Ishikawa (cell line): ENCODE data around the gene RGPD4.

ENCODE experiments used
- CEBPB ChIP-seq: IDR thresholded peaks from 2 replicates; pipeline ENCODE4 v1.6.1; 2012
- CREB1 ChIP-seq: IDR thresholded peaks from 2 replicates; pipeline ENCODE4 v1.6.1; 2012; ENCODE audit warnings: low read depth
- EGR1 ChIP-seq: IDR thresholded peaks from 2 replicates; pipeline ENCODE4 v1.6.1; 2012
- EP300 ChIP-seq: IDR thresholded peaks from 2 replicates; pipeline ENCODE4 v1.6.1; 2012; ENCODE audit warnings: borderline replicate concordance
- FOXM1 ChIP-seq: IDR thresholded peaks from 2 replicates; pipeline ENCODE4 v1.6.1; 2012; ENCODE audit warnings: low read depth, borderline replicate concordance
- MAX ChIP-seq: IDR thresholded peaks from 2 replicates; pipeline ENCODE4 v1.6.1; 2012
- NFIC ChIP-seq: IDR thresholded peaks from 2 replicates; pipeline ENCODE4 v1.6.1; 2012
- RAD21 ChIP-seq: IDR thresholded peaks from 2 replicates; pipeline ENCODE4 v1.6.1; 2012; ENCODE audit warnings: low read depth
- TAF1 ChIP-seq: IDR thresholded peaks from 2 replicates; pipeline ENCODE4 v1.6.1; 2012; ENCODE audit warnings: low read depth, mild to moderate bottlenecking
- TCF12 ChIP-seq: IDR thresholded peaks from 2 replicates; pipeline ENCODE4 v1.6.1; 2012; ENCODE audit warnings: low read depth
- TEAD4 ChIP-seq: IDR thresholded peaks from 2 replicates; pipeline ENCODE4 v1.6.1; 2012
- USF1 ChIP-seq: IDR thresholded peaks from 2 replicates; pipeline ENCODE4 v1.6.1; 2012
- YY1 ChIP-seq: IDR thresholded peaks from 2 replicates; pipeline ENCODE4 v1.6.1; 2012; ENCODE audit warnings: low read depth
- ZBTB7A ChIP-seq: IDR thresholded peaks from 2 replicates; pipeline ENCODE4 v1.6.1; 2012; ENCODE audit warnings: low read depth
- TF ChIP-seq, protein P1 (sequence below): IDR thresholded peaks from 2 replicates; pipeline ENCODE4 v1.6.1; 2012; ENCODE audit warnings: low read depth, mild to moderate bottlenecking

Gene RGPD4

GRCh38 chr2:107801498-107801897, 25.2 kb upstream of the RGPD4 start:
- TF ChIP-seq MAX = no peak
- TF ChIP-seq TCF12 = no peak
- no peak for TF ChIP-seq TAF1
- TF ChIP-seq, protein P1, sequence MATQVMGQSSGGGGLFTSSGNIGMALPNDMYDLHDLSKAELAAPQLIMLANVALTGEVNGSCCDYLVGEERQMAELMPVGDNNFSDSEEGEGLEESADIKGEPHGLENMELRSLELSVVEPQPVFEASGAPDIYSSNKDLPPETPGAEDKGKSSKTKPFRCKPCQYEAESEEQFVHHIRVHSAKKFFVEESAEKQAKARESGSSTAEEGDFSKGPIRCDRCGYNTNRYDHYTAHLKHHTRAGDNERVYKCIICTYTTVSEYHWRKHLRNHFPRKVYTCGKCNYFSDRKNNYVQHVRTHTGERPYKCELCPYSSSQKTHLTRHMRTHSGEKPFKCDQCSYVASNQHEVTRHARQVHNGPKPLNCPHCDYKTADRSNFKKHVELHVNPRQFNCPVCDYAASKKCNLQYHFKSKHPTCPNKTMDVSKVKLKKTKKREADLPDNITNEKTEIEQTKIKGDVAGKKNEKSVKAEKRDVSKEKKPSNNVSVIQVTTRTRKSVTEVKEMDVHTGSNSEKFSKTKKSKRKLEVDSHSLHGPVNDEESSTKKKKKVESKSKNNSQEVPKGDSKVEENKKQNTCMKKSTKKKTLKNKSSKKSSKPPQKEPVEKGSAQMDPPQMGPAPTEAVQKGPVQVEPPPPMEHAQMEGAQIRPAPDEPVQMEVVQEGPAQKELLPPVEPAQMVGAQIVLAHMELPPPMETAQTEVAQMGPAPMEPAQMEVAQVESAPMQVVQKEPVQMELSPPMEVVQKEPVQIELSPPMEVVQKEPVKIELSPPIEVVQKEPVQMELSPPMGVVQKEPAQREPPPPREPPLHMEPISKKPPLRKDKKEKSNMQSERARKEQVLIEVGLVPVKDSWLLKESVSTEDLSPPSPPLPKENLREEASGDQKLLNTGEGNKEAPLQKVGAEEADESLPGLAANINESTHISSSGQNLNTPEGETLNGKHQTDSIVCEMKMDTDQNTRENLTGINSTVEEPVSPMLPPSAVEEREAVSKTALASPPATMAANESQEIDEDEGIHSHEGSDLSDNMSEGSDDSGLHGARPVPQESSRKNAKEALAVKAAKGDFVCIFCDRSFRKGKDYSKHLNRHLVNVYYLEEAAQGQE = no peak
- no peak for TF ChIP-seq ZBTB7A
- TF ChIP-seq RAD21 = no peak
- TF ChIP-seq FOXM1 = no peak
- no peak for TF ChIP-seq EP300
- no peak for TF ChIP-seq CREB1
- TF ChIP-seq NFIC = no peak
- no peak for TF ChIP-seq YY1
- no peak for TF ChIP-seq USF1
- no peak for TF ChIP-seq TEAD4
- no peak for TF ChIP-seq CEBPB

- TF ChIP-seq TEAD4 = no peak
- no peak for TF ChIP-seq CEBPB
- TF ChIP-seq YY1 = no peak
- TF ChIP-seq FOXM1 = no peak
- no peak for TF ChIP-seq TAF1
- TF ChIP-seq USF1 = no peak
- TF ChIP-seq, protein P1 = no peak
- no peak for TF ChIP-seq EP300
- TF ChIP-seq TCF12 = no peak
- no peak for TF ChIP-seq CREB1
- TF ChIP-seq MAX = no peak
- TF ChIP-seq ZBTB7A = no peak
- no peak for TF ChIP-seq NFIC
- no peak for TF ChIP-seq EGR1
- TF ChIP-seq RAD21 = no peak
Measured at GRCh38 chr2:107804608-107805498, 21.8 kb upstream of the RGPD4 start.

GRCh38 chr2:107806901-107807300, 19.8 kb upstream of the RGPD4 start:
- TF ChIP-seq TCF12 = no peak
- TF ChIP-seq CEBPB = no peak
- no peak for TF ChIP-seq CREB1
- no peak for TF ChIP-seq RAD21
- TF ChIP-seq, protein P1 = no peak
- no peak for TF ChIP-seq TEAD4
- TF ChIP-seq EGR1 = no peak
- no peak for TF ChIP-seq EP300
- no peak for TF ChIP-seq MAX
- TF ChIP-seq ZBTB7A = no peak
